CD4-positive, alpha-beta T cell treated with Interferon alpha-2 for 1 hour (primary cell): ENCODE measurements around the gene DNPEP.
A peak's percentile ranks its signal among the peaks of the same experiment; 100 is the strongest.
"Not testable (repeated sequence)": the region's sequence is repeated elsewhere in the genome, so short reads cannot be mapped to it uniquely, and the experiment has no call there.

Experiments
- DNase-seq, 2 donors: peaks; one replicate each; pipeline ENCODE4 v3.0.0-alpha.2; 2020 to 2022

The DNPEP gene

DNA sequence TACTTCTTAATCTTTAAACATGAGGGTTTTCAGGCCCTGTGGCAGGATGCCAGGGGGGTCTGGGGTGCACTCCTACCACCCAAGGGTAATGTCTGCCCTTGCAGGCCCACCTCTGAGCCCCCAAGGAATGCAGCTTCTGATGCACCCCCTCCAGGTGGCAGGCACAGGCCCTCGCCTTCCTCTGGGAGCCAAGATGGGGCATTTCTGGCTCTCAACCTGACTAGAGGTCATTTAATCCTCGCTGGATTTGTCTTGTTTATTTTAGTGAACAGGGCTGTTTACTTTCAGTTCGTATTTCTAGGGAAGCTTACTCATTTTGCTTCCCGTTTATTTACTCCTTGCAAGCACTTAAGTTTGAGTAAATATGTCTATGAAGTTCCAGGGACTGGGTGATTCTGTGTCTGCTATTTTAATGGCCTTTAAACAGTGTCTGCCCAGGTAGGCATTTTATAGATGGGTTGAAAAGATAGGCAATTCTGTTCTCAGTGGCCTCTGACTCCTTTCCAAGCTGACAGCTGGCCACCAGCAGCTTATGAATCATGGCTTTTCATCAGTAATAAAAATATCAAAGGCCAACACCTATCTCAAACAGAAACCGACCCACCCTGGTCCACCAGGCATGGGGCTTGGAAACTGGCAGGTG lies 11.1 kb upstream of the DNPEP start:
- DNase-seq: no peak

DNA sequence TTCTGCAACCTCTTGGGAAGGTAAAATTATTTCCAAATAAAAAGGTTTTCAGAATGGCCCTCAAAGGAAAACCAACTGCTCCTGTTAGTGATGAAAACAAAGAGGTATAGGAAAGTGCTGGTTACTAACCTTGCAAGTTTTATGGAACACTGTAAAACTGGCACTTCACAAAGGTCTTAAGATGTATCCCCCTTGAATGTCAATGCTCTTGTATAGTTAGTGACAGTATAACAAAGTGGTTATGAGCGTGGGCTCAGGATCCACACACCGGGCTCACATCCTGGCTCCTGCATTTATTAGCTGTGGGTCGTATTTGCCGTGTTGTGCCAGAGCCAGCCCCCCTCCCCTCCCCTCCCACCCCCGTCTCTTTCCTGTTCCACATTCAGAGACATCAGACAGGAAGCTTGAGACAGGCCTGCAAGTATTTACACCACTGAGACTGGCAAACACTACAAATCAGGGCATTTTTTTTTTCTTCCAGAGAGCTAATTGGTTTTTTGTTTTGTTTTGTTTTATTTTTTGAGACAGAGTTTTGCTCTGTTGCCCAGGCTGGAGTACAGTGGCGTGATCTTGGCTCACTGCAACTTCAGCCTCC lies 9.2 kb upstream of the DNPEP start:
- no peak for DNase-seq

DNA sequence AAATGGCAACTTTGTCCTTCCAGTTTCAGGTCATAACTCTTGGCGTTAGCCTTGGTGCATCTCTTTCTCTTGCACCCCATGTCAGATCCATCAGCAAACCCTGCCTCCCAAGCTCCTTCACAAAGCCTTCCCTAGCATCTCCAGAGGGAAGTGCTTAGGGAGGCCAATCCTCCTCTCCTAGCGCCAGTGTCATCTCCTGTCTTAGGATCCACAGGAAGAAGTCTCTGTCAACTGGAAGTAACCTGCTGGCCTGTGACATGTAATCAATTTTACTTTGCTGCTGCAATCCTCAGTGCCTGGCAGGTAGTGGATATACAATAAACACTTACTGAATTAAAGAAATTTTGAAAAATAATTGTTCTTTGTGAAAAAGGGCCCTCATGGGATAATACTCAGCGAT lies 7.9 kb upstream of the DNPEP start:
- no peak for DNase-seq

DNA sequence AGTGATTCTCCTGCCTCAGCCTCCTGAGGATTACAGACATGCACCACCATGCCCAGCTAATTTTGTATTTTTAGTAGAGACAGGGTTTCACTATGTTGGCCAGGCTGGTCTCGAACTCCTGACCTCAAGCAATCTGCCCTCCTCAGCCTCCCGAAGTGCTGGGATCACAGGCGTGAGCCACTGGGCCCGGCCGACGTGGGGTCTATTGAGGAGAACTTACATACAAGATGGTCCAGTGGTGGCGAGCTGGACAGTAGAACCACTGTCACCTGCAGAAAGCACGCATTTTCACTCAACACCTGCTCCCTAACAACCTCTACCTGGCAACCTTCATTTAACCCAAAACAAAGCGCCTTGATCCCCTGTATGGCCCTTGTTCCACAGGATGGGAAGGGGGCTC lies 7.3 kb upstream of the DNPEP start:
- DNase-seq: not testable (repeated sequence)

DNA sequence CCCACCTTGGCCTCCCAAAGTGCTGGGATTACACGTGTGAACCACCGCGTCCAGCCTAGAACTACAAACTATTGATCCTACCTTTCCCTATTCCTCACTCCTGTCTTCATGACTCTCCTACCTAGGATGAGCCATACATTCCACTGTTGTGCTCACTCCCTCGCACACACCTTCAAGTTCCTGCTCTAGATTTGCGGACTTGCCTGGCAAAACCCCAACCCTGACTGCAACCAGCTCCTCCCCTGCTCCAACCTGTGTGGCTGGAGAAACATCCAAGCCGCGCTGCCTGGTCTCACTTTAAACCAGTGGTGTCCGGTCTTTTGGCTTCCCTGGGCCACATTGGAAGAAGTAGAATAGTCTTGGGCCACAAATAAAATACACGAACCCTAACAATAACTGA lies 5.0 kb upstream of the DNPEP start:
- no peak for DNase-seq

DNA sequence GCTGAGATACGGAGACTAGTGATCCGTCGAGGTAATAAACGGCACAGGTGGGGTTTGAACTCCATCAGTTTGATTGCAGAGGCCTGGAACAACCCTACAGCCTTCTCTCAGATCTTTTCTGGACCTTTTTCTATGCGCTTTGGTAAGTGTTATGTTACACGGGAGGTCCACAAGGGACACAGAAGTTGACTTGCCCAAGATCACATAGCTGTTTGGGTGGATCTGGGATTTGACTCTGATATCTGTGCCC lies 1.1 kb upstream of the DNPEP start:
- no peak for DNase-seq

DNA sequence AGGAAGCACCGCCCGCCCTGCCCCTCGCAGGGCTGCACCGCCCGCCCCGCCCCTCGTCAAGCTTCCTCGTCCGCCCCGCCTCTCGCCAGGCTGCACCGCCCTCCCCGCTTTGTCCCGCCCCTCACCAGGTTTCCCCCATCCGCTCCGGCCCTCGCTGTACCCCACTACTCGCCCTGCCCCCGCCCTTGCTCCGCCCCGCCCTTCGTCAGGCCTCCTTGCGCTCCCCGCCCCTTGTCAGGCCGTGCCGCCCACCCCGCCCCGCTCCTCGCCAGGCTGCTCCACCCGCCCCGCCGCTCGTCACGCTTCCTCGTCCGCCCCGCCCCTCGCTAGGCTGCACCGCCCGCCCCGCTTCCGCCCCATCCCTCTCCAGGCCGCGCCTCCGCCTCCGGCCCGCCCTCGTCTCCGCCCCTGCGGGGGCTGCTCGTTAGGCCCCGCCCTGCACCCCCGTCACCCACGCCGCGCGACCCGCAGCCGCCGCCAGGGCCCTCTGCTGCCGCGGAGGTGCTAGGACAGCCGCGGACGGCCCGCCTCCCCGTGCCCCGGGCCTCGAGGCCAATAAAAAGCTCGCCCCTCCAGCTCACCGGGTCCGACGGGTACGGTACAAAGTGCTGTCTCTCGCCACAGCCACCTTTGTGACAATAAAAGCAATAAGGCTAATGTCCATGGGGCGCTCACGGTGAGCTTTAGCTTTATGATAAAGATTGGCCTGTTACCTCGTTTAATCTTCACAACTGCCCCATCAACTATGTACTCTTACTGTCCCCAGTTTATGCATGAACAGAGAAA lies 602 bp upstream of the DNPEP start:
- DNase-seq: peak; percentile 98 to 99

DNA sequence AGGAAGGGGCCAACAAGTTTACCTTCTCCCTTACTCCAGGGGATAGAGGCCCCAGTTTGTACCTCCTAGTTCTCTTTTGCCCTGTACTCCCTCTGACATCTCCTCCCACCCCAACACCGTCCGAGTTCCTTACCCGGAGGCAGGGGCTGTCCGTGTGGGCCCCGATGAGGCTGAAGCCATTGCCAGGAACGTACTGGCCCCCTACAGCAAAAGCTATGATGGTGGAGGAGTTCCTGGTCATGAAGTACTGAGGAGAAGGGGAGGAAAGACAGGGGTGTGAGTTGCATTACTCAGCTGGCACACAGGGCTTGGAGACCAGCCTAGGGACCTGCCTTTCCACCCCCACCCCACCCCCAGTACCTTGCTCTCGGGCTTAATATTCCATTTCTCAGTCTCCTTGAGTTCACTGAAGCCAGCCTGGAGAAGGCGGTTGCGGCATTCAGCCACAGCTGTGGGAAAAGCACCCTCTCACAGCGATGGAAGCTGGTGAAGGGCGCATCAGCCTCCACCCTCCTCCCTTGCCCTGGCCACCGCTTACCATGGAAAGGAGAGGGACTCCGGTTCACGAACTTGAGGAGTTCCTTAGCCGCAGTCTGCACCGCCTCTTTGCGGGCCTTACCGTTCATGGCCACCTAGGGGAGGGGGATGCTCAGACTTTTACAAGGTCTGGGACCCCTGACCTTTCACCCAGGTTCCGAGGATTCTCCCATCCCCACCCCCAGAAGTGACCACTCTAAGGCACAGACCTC lies 1.0 kb downstream of the DNPEP start:
- no peak for DNase-seq

DNA sequence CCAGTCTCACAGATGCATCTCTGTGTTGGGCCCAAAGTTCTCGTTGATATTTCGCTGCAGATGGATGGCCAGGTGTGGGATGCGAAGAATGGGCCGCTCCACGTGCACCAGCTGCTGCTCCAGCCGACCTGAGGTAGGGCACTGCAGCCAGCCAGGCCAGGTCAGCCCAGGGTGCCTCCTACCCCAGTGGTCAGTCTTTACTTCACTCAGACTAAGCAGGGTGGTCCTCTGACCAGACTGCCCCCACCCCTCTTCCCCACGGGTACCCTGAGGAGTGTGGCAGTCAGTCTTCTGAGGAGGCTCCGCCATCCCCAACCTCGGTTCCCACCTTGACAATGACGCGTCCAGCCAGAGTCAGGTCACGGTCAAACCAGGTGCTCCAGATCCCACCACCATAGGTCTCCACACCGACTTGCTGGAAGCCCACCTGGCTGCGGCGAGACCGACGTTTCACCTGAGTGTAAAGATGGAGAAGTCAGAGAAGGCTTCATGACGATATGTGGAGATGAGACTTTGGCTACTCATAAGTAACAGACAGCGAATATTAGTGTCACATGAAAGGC lies 1.7 kb downstream of the DNPEP start:
- no peak for DNase-seq

DNA sequence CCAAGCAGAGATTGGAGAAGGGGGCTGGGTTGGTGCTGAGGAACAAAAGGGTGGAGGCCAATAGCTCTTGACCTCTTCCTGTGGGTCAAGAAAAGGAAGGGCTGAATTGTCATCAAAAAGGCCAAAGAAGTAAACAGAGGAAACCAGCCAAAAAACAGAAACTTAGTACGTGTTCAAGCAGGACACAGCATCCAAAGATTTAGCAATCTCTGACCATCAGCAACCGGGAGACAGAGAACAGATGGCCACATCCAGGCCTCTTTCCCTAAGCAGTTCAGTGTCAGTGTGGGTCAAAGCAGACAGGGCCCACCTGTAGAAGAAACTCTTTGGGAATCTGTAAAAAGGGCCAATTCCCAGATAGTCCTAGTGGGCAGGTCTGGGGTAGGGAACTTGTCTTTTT lies 2.9 kb downstream of the DNPEP start:
- no peak for DNase-seq

DNA sequence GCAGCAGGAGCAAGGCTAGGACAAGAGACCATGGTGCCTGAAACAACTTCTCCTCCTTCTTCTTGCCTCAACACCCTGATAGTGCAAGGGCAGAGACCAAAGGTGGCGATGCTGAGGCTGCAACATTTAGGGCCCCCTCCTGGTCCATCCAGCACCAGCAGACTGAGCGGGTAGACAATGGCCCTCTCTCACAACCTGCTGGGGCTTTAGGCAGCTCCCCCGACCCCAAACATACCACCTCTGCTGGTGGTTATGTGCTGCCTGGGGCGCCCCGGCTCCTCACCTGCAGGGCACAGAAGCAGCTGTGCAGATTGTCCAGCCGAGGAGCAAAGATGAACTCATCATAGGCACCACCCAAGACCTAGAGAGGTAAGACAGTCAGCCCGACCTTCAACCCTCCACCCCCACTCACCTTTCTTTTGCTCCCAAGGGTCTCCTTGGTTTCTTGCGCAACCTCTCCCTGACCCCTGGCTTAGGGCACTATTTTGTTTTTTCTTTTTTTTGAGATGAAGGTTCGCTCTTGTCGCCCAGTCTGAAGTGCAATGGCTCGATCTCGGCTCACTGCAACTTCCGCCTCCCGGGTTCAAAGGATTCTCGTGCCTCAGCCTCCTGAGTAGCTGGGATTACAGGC lies 3.5 kb downstream of the DNPEP start:
- no peak for DNase-seq

DNA sequence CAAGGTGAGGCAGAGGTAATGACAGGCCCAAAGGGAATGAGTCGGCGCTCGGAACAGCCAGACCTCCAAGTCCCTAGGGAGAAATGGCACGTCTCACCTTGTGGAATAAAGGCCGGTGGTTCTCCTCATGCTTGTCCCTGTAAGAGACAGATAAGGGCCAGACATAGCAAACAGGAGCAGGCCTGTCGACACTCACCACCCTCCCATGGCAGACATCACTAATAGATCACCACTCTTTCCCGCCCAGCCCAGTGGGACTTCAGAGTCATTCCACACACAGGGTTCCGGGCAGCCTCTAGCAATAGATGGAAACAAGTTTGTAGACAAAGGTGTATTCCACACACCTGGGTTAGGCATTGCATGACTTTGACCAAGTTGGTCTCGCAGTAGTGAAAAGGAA lies 6.3 kb downstream of the DNPEP start:
- DNase-seq: no peak

DNA sequence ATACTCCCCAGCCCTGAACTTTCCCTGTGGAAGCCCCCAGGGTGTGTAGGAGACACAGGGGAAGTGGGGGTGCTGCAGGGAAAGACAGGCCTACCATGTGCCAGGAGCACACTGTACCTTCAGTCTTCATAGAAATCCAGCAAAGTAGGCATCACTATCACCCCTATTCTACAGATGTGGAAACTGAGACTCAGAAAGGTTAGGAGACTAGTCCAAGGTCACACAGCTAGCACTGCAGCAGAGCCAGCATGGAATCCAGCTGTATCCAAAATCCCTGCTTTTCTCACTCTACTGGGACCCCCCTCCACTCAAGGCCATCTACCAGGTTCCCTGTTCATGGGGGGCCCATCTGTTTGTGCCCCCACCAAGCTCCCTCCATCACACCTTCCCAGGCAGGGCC lies 6.8 kb downstream of the DNPEP start:
- DNase-seq: no peak

DNA sequence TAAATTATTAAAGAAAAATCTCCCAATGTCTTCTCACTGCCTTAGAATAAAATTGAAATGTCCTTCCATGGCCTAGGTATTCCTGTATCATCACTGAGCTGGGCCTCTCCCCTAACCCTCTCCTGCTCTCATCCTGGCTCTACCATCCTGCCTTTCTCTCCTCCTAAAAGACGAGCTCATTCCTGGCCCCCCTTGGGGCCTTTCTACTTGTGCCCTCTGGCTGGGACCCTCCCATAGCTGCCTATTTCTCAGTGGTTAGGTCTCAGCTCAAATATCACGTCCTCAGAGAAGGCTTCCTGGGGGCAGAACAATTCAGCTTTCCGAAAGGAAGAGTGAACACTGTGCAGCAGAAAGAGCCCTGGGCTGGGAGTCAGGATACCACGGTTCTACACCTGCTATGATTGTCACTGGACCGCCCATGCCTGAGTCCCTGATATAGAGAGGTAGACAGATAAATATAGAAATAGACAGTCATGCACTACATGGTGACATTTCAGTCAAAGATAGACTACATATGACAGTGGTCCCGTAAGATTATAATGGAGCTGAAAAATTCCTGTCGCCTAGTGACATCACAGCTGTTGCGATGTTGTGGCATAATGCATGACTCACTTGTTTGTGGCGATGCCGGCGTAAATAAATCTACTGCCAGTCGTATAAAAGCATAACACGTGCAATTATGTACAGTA lies 9.4 kb downstream of the DNPEP start:
- DNase-seq: no peak

DNA sequence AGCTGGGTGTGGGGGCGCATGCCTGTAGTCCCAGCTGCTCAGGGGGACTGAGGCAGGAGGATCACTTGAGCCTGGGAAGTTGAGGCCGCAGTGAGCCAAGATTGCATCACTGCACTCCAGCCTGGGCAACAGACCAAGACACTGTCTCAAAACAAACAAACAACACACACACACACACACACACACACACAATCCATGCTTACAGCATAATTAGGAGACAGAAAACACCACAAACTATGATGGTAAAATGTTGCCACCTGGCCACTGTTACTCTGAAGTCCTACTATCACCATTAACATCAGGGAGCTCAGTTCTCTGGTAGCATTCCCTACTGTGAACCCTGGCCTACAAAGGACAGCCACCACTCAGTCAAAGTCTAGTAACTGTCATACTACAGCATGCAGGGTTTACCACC lies 18.3 kb downstream of the DNPEP start:
- DNase-seq: no peak

DNA sequence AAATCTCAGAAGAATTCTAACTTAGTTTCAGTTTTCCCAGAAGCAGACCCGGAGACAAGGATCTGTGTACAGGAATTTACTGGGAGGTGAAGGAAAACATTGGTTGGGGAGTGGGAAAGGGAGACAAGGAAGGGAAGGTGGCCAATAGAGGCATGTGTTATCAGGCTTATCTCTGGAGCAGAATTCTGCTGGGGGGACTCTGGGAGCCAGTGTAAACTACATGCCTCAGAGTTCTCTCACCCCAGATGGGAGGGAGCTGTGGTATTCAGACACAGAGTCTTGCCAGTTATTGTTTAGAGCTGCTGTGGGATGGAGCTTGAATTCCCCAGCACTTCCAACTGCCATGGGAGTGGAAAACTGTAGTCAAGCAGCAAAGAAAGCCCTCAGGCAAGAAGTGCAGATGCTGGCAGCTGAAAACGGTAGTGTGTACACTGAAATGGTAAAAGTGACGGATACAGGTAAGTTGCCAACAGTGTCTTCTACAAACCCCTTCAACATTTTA lies 19.0 kb downstream of the DNPEP start:
- no peak for DNase-seq

DNA sequence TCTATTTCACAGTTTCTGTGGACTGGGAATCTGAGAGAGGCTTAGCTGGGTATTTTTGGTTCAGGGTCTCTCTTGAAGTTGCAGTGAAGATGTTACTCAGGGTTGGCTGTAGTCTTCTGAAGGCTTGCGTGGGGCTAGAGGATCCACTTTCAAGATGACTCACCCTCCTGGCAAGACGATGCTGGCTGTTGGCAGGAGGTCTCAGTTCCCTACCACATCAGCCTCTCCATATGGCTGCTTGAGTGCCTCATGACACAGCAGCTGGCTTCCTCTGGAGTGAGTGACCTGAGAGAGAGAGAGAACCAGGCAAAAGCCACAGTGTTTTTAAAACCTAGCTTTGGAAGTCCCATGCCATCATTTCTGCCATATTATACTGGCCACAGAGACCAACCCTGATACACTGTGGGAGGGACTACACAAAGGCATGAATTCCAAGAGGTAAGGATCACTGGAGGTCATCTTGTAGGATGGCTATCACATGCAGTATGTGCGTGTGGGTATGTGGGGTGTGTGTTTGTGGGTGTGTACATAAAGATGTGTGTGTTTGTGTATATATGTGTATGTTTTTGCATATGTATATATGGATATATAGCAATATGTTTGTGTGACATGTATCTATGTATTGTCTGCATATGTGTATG lies 25.1 kb downstream of the DNPEP start:
- DNase-seq: peak in 1 of 2 donors; percentile 15

DNA sequence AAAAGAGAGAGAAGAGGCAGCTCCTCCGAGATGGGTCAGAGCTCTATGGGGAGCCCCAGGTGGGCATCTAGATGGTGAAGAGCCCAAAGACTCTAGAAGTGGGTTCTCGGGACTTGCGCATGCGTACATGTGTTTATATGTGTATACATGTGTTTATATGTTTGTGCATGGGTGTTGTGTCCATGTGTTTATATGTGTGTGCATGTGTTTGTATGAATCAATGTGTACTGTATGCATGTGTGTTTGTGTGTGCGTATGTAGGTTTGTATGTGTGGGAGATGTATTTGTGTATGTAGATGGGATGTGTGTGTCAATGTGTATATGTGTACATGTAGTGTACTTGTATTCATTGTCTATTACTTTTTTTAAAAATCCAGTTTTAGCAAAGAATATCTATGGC lies 25.6 kb downstream of the DNPEP start:
- no peak for DNase-seq

DNA sequence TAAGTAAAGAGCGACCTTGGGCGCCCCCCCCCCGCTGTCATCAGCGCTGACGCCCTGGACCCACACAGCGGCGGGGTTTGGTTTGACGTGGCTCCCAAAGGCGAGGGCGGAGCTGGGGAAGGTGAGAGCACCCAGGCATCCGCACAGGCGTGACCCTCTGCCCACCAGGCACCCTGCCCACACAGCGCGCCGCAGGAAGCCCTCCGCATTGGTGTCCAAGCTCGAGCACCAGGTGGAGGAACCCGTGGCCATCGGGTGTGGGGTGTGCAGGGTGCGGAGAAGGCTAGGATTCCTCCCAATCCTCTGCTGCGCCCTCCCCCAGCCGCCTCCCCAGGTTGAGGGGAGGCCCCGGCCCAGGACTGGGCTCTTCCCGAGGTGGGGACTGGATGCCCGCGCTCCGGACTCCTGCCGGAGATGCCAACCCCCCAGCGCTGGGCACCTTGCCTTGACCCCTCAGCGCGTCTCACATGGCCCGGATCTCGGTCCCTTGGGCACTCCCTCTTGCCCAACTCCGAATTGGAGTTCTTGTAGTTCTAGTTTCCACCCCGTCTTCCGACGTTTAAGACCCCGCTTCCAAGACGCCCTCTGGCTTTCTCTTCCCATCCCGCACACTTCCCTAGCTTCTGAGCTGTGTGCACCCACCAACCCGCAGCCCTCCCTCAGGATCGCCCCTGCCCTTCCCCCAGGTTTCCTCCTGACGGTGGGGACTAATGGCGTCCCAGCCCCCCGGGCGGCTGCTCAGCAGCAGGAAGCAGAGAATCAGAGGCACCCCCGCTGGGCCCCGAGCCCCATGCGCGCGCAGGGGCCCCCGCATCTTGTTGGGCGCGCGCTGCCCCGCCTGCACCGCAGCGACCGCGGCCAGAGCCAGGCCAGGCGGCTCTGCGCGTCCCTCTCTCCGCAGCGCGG lies 29.3 kb downstream of the DNPEP start:
- no peak for DNase-seq

DNA sequence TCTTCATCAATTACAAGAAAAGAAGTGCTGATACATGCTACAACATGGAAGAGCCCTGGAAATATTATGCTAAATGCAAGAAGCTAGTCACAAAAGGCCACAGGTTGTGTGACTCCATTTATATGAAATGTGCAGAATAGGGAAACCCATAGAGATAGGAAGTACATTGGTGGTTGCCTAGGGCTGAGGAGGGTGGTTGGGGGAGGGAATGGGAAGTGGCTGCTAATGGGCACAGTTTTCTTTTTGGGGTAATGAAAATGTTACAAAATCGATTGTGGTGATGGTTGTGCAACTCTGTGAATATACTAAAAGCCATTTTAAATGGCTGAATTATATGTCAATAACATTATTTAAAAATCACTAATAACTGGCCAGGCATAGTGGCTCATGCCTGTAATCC lies 30.9 kb downstream of the DNPEP start:
- peak; percentile 4 to 18 for DNase-seq

DNA sequence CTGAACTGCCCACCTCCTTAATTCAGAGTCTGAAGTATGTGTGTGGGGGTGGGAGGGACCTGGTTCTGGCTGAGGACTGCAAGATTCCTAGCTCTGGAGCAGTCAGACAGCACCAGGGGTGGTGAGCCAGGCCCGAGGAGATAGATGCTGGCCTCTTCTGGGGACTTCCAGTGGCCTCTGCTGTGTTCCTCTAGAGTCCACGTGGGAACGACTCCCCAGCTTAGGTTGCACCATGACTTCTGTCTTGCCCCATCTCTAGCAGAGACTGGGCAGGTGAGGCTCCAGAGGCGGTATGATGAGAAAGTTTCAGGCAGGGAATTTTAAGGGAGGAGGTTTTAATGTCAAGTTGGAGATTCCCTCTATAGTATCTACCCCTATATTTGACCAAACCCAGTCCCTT lies 33.1 kb downstream of the DNPEP start:
- no peak for DNase-seq
